Measurements from ENCODE around the gene RAB12. TPM values are rescaled to one million over a fixed set of nuclear protein-coding genes. Genes with fewer than 3 reads are reported as not detected.
A peak's percentile ranks its signal among the peaks of the same experiment; 100 is the strongest.

The RAB12 gene
- total RNA-seq, 2 experiments from 2014 or later: 20.6 to 34.0 TPM

- H3K9me2 ChIP-seq (ENCODE audit: insufficient read depth, low read length): no peaks in the 10 kb centered on the region
- peak overlapping the region; percentile 13; the same call in 1 of the 2 replicates for H3K4me2 ChIP-seq (ENCODE audit: low read length)
- no peak overlapping the region for H3K27ac ChIP-seq (ENCODE audit: low read depth, low read length, poor library complexity, severe bottlenecking)
- no peaks in the 10 kb centered on the region for H4K20me1 ChIP-seq (ENCODE audit: insufficient read depth, low read length)
- H3K79me2 ChIP-seq (ENCODE audit: insufficient read depth, low read depth, low read length): no peaks in the 10 kb centered on the region
- POLR2A ChIA-PET: no interaction called here
- no peak overlapping the region for H2AFZ ChIP-seq (ENCODE audit: low read length)
- DNase-seq (ENCODE audit: low spot score): no peak
- no peak for TF ChIP-seq EZH2phosphoT487 (IDR thresholded peaks at IDR 0.05; ENCODE audit: borderline replicate concordance, low read depth, low read length)
- no peak for TF ChIP-seq CTCF (conservative IDR thresholded peaks at IDR 0.05; ENCODE audit: low read length)
- CTCF ChIA-PET (ENCODE audit: unreplicated experiment): no interaction called here
- H3K4me3 ChIP-seq (ENCODE audit: low read depth, low read length, poor library complexity, severe bottlenecking): no peak overlapping the region
- no peaks in the 10 kb centered on the region for H3K36me3 ChIP-seq (ENCODE audit: insufficient read depth, low read length)
- BruUV-seq (replicated peaks): no TSS peak
- intact Hi-C loops (cut with micrococcal nuclease; ENCODE audit: unreplicated experiment): loop anchor here (10.0 kb wide), 1 partner anchor 112 kb away; no protein-coding TSS in a partner anchor
- peaks cover 4% of the 10 kb centered on the region for H3K4me1 ChIP-seq (ENCODE audit: insufficient read depth, low read length, poor library complexity, severe bottlenecking)
- peaks cover 6% of the 10 kb centered on the region; the same call in 1 of the 2 replicates for H3K9me3 ChIP-seq (ENCODE audit: low read length)
Measured at GRCh38 chr18:8586941-8587340, 22.3 kb upstream of the RAB12 start.

- ChIA-PET CTCF (ENCODE audit: unreplicated experiment) (no interaction called here), POLR2A (no interaction called here)
- H3K4me1 ChIP-seq (ENCODE audit: insufficient read depth, low read length, poor library complexity, severe bottlenecking): no peaks in the 10 kb centered on the region
- H3K9me2 ChIP-seq (ENCODE audit: insufficient read depth, low read length): no peaks in the 10 kb centered on the region; the same call in 1 of the 2 replicates
- no peaks in the 10 kb centered on the region for H3K9me3 ChIP-seq (ENCODE audit: low read length)
- BruUV-seq (replicated peaks): no TSS peak
- H3K4me3 ChIP-seq (ENCODE audit: low read depth, low read length, poor library complexity, severe bottlenecking): no peak overlapping the region
- no peaks in the 10 kb centered on the region for H3K79me2 ChIP-seq (ENCODE audit: insufficient read depth, low read depth, low read length)
- TF ChIP-seq EZH2phosphoT487 (IDR thresholded peaks at IDR 0.05; ENCODE audit: borderline replicate concordance, low read depth, low read length) (no peak), CTCF (conservative IDR thresholded peaks at IDR 0.05; ENCODE audit: low read length) (no peak)
- intact Hi-C loops (cut with micrococcal nuclease; ENCODE audit: unreplicated experiment): no loop called here
- H4K20me1 ChIP-seq (ENCODE audit: insufficient read depth, low read length): no peaks in the 10 kb centered on the region
- no peak overlapping the region for H2AFZ ChIP-seq (ENCODE audit: low read length)
- H3K4me2 ChIP-seq (ENCODE audit: low read length): no peak overlapping the region
- H3K36me3 ChIP-seq (ENCODE audit: insufficient read depth, low read length): no peaks in the 10 kb centered on the region
- H3K27ac ChIP-seq (ENCODE audit: low read depth, low read length, poor library complexity, severe bottlenecking): no peak overlapping the region
- no peak for DNase-seq (ENCODE audit: low spot score)
Measured at GRCh38 chr18:8595445-8595844, 13.8 kb upstream of the RAB12 start.

GRCh38 chr18:8601277-8602032 lies 7.8 kb upstream of the RAB12 start:
- Histone ChIP-seq H2AFZ (ENCODE audit: low read length) (peak overlapping the region; percentile 96), H3K9me3 (ENCODE audit: low read length) (no peaks in the 10 kb centered on the region), H3K36me3 (ENCODE audit: insufficient read depth, low read length) (no peaks in the 10 kb centered on the region), H3K4me2 (ENCODE audit: low read length) (peak overlapping the region; percentile 56), H4K20me1 (ENCODE audit: insufficient read depth, low read length) (no peaks in the 10 kb centered on the region), H3K9me2 (ENCODE audit: insufficient read depth, low read length) (no peaks in the 10 kb centered on the region), H3K27ac (ENCODE audit: low read depth, low read length, poor library complexity, severe bottlenecking) (peak overlapping the region; percentile 1), H3K4me3 (ENCODE audit: low read depth, low read length, poor library complexity, severe bottlenecking) (no peak overlapping the region), H3K79me2 (ENCODE audit: insufficient read depth, low read depth, low read length) (no peaks in the 10 kb centered on the region), H3K4me1 (ENCODE audit: insufficient read depth, low read length, poor library complexity, severe bottlenecking) (peaks cover 42% of the 10 kb centered on the region)
- peak; percentile 52 for DNase-seq (ENCODE audit: low spot score)
- no TSS peak for BruUV-seq (replicated peaks)
- no peak for TF ChIP-seq EZH2phosphoT487 (IDR thresholded peaks at IDR 0.05; ENCODE audit: borderline replicate concordance, low read depth, low read length)
- no peak for TF ChIP-seq CTCF (conservative IDR thresholded peaks at IDR 0.05; ENCODE audit: low read length)
- CTCF ChIA-PET (ENCODE audit: unreplicated experiment): no interaction called here
- intact Hi-C loops (cut with micrococcal nuclease; ENCODE audit: unreplicated experiment): no loop called here
- POLR2A ChIA-PET: interaction anchor here (0.7 to 1.2 kb wide), 3 partner anchors 10 to 624 kb away, joined by 3 read pairs; no protein-coding TSS in a partner anchor
